ENCODE data around the gene HELLS.
"Not testable (repeated sequence)": the region's sequence is repeated elsewhere in the genome, so short reads cannot be mapped to it uniquely, and the experiment has no call there.

HELLS gene

GRCh38 chr10:94608559-94608958, 63.0 kb downstream of the HELLS start:
- no peak for DNase-seq

DNA sequence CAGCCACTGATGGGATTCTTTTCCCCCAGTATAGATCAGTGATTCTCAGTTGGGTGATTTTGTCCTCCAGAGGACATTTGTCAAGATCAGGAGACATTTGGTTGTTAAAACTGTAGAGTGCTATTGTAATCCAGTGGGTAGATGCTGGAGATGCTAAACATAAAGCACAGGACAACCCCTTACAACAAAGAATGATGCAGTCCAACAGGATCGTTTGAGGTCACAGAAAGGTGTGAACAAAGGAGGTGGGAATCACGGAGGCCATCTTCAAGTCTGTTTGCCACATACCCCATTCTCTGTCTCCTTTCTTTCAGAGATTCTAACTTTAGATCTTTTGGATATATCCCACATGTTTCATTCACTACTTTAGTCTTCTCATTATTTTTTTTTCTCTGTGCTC, 69.0 kb downstream of the HELLS start:
- DNase-seq, result no peak

DNA sequence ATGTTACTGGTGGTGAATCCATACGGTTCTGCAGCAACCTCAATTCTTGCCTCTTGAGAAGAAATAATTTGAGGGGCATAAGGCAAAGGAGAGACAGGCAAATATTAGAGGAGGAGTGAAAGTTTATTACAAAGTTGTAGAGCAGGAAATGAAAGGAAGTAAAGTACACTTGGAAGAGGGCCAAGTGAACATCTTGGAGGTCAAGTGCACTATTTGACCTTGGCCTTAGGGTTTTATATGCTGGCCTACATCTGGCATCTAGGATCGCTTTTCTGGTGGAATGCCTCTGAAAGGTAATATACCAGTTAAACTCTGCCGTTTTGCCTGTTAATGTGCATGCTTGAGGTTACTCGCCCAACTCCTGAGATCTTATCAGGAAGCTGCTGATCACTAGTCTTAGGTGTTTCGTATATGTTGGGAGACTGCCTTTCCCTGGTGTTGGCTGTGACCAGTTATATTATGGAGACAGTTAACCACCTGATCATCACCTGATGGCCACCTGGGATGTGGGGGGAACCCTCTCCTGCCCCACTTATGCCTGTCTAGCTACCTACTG, 71.9 kb downstream of the HELLS start:
- DNase-seq, result no peak

GRCh38 chr10:94622666-94623205, 77.1 kb downstream of the HELLS start:
- no peak for DNase-seq

DNA sequence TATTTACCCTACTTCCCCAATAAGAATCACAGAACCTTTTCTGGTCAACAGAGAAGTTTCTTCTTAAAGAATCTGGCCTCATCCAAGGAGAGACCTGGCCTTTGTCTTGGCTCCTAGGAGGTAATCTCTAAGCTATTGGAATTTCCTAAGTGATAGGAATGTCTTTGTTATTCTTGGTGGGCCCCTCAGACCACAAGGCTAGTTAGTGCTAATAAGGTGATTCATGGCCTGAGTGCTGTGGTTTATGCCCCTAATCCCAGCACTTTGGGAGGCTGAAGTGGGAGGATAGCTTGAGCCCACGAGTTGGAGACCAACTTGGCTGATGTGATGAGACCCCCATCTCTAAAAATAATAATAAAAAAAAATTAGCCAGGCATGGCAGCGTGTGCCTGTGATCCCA, 78.0 kb downstream of the HELLS start:
- DNase-seq, result no peak

DNA sequence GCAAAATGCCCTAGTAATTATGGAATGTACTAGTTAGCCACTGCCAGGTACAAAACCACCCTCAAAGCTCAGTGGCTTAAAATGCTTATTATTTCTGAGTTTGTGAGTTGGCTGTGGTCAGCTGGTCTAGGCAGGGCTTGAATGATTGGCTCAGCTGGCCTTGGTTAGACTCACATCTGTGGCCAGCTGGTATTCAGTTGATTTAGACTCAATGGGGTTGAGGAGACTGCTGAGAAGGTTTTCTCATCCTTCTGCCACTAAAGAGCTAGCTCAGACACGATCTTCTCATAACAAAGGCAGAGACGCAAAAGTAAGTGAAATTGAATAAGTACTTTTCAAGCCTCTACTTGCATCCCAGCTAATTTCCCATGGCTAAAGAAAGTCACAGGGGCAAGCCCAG, 80.9 kb downstream of the HELLS start:
- DNase-seq, result no peak

GRCh38 chr10:94627511-94627910, 81.9 kb downstream of the HELLS start:
- DNase-seq, result no peak

GRCh38 chr10:94630017-94630688, 84.6 kb downstream of the HELLS start:
- no peak for DNase-seq

DNA sequence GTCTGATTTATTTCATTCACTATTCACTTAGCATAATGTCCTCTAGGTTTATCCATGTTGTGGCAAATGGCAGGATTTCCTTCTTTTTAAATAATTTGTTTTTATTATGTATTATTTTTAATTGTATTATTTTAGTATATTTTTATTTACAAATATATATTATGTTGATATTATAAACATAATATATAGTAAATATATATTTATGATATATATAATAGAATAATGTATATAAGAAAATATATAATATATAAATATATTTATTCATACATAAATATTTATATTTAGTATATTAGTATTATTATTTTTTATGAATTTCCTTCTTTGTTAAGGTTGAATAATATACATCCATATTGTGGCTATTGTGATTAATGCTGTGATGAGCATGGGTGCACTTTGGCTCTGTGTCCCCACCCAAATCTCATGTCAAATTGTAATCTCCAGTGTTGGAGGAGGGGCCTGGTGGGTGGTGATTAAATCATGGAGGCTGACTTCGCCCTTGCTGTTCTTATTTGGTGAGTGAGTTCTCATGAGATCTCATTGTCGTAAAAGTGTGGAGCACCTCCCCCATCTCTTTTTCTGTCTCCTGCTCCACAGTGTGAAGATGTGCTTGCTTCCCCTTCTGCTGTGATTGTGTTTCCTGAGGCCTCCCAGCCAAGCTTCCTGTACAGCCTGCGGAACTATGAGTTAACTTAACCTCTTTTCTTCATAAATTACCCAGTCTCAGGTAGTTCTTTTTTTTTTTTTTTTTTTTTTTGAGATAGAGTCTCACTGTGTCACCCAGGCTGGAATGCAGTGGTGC, 85.7 kb downstream of the HELLS start:
- no peak for DNase-seq

GRCh38 chr10:94632954-94633353, 87.4 kb downstream of the HELLS start:
- DNase-seq, result no peak

- not testable (repeated sequence) for DNase-seq
These were observed 92.5 kb downstream of the HELLS start for GRCh38 chr10:94638097-94638496.

GRCh38 chr10:94639902-94640301, 94.3 kb downstream of the HELLS start:
- DNase-seq, result no peak

DNA sequence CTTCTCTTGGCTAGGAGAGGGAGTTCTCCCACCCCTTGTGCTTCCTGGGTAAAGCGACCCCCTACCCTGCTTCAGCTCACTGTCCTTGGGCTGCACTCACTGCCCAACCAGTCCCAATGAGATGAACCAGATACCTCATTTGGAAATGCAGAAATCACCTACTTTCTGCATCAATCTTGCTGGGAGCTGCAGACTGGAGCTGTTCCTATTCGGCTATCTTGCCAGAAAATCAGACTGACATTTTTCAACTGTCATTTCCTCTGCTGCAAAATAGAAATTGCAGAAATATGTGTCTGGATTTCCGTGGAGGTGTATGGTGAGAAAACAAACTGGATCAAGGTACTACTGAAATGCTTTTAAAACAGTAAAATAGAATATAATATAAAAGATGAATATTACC, 95.0 kb downstream of the HELLS start:
- DNase-seq, result no peak

- DNase-seq, result no peak
These were observed 95.9 kb downstream of the HELLS start for GRCh38 chr10:94641480-94641879.

DNA sequence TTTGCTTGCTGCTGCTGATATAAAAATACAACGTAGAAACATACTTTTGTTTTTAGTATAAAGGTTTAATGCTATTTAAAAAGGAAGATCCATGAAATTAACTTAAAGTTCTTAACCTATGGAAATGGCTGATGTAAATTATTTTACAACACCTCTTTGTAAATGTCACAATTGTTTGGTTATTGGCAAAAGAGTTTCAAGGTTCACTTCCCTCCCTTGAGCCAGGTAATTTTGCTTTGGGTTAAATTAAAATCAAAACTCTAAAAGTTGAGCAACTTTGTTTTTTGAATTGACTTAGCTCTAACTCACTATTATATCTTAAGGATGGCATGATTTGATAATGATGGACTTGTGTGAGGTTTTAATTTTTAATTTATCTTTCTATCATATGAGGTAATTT, 98.8 kb downstream of the HELLS start:
- no peak for DNase-seq

DNA sequence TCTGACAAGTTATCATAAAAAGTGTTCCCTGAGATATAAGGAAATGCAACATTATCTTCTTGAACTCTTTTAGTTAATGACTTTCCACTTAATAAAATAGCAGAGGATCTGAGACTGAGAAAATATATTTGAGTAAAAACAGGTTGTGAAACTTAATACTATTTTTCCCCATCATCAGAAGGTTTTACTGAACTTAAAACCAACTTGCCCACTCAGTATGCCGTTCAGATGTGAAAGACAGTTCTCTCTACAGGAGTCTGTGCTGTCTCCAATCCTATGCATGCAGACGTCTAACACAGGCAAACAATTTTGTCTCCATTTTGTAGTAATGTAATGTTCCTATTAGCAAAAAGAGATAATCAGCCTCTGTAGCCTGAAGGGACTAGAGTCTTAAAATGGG, 99.7 kb downstream of the HELLS start:
- no peak for DNase-seq

Measured in NCI-H510A (cell line).